Type B pancreatic cell (in vitro differentiated cells): ENCODE data around the gene CYSTM1. TPM values are rescaled to one million over a fixed set of nuclear protein-coding genes. Genes with fewer than 3 reads are reported as not detected.

Experiments used
- DNase-seq: peaks from one replicate; pipeline ENCODE4 v3.0.0; 2021; ENCODE audit warnings: mixed read lengths; ENCODE audit not compliant: unreplicated experiment; ENCODE audit errors: extremely low spot score
- H3K27ac Mint-ChIP-seq: 2 replicates; pipeline ENCODE4 v1.8.0; 2021; ENCODE audit warnings: mild to moderate bottlenecking, mixed read lengths
- H3K27me3 Mint-ChIP-seq: 2 replicates; pipeline ENCODE4 v1.8.0; 2021; ENCODE audit warnings: mixed read lengths
- H3K36me3 Mint-ChIP-seq: 2 replicates; pipeline ENCODE4 v1.8.0; 2021; ENCODE audit warnings: mixed read lengths
- H3K4me1 Mint-ChIP-seq: one replicate; pipeline ENCODE4 v1.8.0; 2021; ENCODE audit warnings: mixed read lengths; ENCODE audit not compliant: unreplicated experiment
- H3K4me3 Mint-ChIP-seq: 2 replicates; pipeline ENCODE4 v1.8.0; 2021; ENCODE audit warnings: mild to moderate bottlenecking, mixed read lengths
- H3K9me3 Mint-ChIP-seq: 2 replicates; pipeline ENCODE4 v1.8.0; 2021; ENCODE audit warnings: mixed read lengths
- CTCF ChIP-seq: fragments of 200-600 bp; sonication (generic); conservative IDR thresholded peaks from 2 replicates; pipeline ENCODE4 v1.5.0; 2021; ENCODE audit warnings: antibody characterized with exemption, mild to moderate bottlenecking
- total RNA-seq: library from RNA; stranded (reverse); gene quantifications from 2 replicates; pipeline ENCODE4 v1.2.1, GENCODE V29; 2021; ENCODE audit warnings: low replicate concordance

The CYSTM1 gene
- total RNA-seq, 1 donor from 2014 or later, result 73.5 TPM

- H3K36me3 Mint-ChIP-seq, result no peaks in the 10 kb centered on the region
- H3K27ac Mint-ChIP-seq, result no peak overlapping the region
- no peak for DNase-seq
- H3K9me3 Mint-ChIP-seq, result no peaks in the 10 kb centered on the region
- no peak overlapping the region for H3K4me3 Mint-ChIP-seq
- H3K4me1 Mint-ChIP-seq, result no peaks in the 10 kb centered on the region
- TF ChIP-seq CTCF, result no peak
- no peaks in the 10 kb centered on the region for H3K27me3 Mint-ChIP-seq
Observed at GRCh38 chr5:140189253-140189652, 14.3 kb downstream of the CYSTM1 start.

GRCh38 chr5:140189977-140190871 lies 15.2 kb downstream of the CYSTM1 start:
- Mint-ChIP-seq H3K4me3 (no peak overlapping the region), H3K27ac (no peak overlapping the region), H3K4me1 (no peaks in the 10 kb centered on the region), H3K27me3 (no peaks in the 10 kb centered on the region), H3K36me3 (no peaks in the 10 kb centered on the region), H3K9me3 (no peaks in the 10 kb centered on the region)
- DNase-seq, result no peak
- no peak for TF ChIP-seq CTCF

GRCh38 chr5:140190872-140191218 lies 15.9 kb downstream of the CYSTM1 start:
- H3K9me3 Mint-ChIP-seq, result no peaks in the 10 kb centered on the region
- H3K36me3 Mint-ChIP-seq, result no peaks in the 10 kb centered on the region
- H3K4me3 Mint-ChIP-seq, result no peak overlapping the region
- no peak for DNase-seq
- H3K4me1 Mint-ChIP-seq, result no peaks in the 10 kb centered on the region
- no peak for TF ChIP-seq CTCF
- H3K27me3 Mint-ChIP-seq, result no peaks in the 10 kb centered on the region
- H3K27ac Mint-ChIP-seq, result no peak overlapping the region

GRCh38 chr5:140192715-140193430 lies 17.9 kb downstream of the CYSTM1 start:
- H3K9me3 Mint-ChIP-seq, result no peaks in the 10 kb centered on the region
- no peak overlapping the region for H3K27ac Mint-ChIP-seq
- no peak for DNase-seq
- no peak for TF ChIP-seq CTCF
- H3K4me3 Mint-ChIP-seq, result no peak overlapping the region
- no peaks in the 10 kb centered on the region for H3K4me1 Mint-ChIP-seq
- no peaks in the 10 kb centered on the region for H3K27me3 Mint-ChIP-seq
- H3K36me3 Mint-ChIP-seq, result no peaks in the 10 kb centered on the region

GRCh38 chr5:140194662-140195061 lies 19.7 kb downstream of the CYSTM1 start:
- Mint-ChIP-seq H3K27ac (no peak overlapping the region), H3K36me3 (no peaks in the 10 kb centered on the region), H3K27me3 (no peaks in the 10 kb centered on the region), H3K9me3 (no peaks in the 10 kb centered on the region), H3K4me3 (no peak overlapping the region), H3K4me1 (no peaks in the 10 kb centered on the region)
- no peak for DNase-seq
- no peak for TF ChIP-seq CTCF
